GM12864 (cell line): ENCODE measurements around the gene CRYBB1.

Experiments
- DNase-seq: peaks from one replicate; pipeline ENCODE4 v3.0.0-alpha.2; 2011; ENCODE audit warnings: low read depth
- H3K4me3 ChIP-seq: 2 replicates; pipeline ENCODE4 v1.5.1; 2011; ENCODE audit warnings: mild to moderate bottlenecking, low read depth, low read length, control low read depth
- TF ChIP-seq, protein P1 (sequence below): IDR thresholded peaks from 2 replicates; pipeline ENCODE4 v1.5.1; 2011; ENCODE audit warnings: low read depth, mild to moderate bottlenecking, moderate library complexity, low read length, control low read depth, inconsistent platforms; ENCODE audit errors: missing control alignments

CRYBB1 gene

DNA sequence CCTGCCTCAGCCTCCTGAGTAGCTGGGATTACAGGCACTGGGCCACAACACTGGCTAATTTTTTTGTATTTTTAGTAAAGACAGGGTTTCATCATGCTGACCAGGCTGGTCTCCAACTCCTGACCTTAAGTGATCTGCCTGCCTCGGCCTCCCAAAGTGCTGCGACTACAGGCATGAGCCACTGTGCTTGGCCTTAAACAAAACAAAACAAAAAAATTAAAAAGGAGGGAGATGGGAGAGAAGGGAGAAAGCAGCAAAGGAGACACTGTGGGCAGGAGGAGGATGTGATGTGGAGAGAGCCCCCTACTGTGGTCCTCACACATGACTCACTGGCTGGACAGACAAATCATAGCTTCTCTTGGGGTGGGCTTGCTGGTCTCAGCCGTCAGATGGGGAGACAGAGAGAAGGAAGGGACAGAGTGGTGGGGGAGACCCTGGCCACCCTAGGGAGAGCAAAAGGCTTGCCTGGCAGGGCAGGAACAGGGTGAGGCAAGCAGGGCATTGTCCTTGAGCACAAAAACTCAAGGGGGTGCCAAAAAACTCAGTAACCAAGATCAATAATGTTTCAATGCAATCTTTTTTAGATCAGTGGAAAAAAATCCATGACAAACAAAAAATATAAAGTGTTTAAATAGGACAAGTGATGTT is 59.5 kb downstream of the CRYBB1 start:
- TF ChIP-seq, protein P1, sequence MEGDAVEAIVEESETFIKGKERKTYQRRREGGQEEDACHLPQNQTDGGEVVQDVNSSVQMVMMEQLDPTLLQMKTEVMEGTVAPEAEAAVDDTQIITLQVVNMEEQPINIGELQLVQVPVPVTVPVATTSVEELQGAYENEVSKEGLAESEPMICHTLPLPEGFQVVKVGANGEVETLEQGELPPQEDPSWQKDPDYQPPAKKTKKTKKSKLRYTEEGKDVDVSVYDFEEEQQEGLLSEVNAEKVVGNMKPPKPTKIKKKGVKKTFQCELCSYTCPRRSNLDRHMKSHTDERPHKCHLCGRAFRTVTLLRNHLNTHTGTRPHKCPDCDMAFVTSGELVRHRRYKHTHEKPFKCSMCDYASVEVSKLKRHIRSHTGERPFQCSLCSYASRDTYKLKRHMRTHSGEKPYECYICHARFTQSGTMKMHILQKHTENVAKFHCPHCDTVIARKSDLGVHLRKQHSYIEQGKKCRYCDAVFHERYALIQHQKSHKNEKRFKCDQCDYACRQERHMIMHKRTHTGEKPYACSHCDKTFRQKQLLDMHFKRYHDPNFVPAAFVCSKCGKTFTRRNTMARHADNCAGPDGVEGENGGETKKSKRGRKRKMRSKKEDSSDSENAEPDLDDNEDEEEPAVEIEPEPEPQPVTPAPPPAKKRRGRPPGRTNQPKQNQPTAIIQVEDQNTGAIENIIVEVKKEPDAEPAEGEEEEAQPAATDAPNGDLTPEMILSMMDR, result no peak
- no peak for DNase-seq
- H3K4me3 ChIP-seq, result no peak overlapping the region

DNA sequence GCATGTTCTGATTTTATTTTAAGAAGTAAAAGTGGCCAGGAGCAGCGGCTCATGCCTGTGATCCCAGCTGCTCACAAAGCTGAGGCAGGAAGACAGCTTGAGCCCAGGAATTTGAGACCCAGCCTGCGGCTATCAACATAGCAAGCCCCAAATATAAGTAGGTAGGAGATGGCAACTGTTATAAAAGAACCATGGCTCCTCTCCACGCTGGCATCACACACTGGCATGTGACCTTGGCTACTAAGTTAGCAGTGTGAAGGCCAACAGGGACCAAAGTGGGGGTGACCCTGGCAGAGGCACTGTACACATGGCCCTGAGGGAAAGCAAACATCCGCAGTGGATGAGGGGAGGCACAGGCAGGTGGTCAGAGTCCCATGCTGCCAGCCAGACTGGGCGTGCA is 60.9 kb downstream of the CRYBB1 start:
- TF ChIP-seq, protein P1, result no peak
- no peak for DNase-seq
- no peak overlapping the region for H3K4me3 ChIP-seq

DNA sequence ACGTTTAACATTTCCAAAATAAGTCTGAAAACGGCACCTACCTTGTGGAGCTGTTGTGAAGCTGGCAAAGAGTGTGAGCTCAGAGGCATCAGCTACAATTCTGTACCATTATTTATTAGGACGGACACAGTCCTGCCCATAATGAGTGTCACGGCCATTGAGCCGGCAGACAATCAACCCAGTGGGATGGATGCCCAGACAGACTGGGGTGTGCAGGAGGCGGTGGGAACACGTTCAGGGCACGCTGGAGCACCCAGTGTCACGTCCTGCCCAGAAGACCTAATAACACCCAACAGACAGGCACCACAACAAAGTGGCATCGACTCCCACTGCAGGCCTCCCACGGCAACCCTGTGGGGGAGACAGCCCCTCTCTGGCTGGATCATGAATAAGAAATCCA is 62.3 kb downstream of the CRYBB1 start:
- no peak for DNase-seq
- TF ChIP-seq, protein P1, result no peak
- no peak overlapping the region for H3K4me3 ChIP-seq

DNA sequence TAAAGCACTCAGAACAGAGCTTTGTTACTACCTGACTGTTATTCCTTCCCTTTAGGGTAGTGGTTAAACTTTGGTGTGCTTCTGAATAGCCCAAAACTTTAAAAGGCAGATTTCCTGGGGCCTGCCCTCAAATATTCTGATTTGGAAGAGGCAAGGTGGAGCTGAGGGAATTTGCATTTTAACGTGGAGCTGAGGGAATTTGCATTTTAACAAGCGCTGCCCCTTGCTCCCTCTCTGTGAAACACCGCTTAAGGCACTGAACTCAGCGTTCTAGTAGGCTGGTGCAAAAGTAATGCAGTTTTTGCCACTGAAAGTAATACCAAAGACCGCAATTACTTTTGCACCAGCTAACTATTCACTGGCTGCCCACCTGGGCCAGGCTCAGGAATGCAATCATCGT is 62.9 kb downstream of the CRYBB1 start:
- TF ChIP-seq, protein P1, result no peak
- no peak for DNase-seq
- H3K4me3 ChIP-seq, result no peak overlapping the region

DNA sequence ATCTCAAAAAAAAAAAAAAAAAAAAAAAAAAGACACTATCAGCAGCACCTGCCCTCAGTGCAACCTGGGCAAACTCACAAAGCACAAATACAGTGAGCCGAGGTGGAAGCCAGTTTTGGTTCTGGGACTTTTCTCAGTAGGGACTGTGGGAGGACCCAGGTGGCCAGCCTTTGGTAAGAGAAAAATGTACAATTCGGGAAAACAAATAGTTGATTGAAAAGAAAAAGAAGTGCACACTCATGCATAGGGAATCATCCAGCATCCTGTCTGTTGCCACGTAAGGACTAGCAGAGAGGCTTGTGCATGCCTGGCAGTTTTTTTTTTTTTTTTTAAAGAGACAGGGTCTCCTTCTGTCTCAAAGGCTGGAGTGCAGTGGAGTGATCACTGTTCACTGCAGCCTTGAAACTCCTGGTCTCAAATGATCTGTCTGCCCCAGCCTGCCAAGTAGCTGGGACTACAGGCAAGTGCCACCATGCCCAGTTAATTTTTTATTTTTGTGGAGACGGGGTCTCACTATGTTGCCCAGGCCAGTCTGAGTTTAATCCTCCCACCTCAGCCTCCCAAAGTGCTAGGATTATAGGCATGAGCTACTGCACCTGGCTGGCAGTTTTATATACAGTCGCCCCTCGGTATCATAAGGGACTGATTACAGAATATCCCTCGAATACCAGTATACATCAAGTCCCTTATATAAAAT is 64.6 kb downstream of the CRYBB1 start:
- no peak for DNase-seq
- no peak overlapping the region for H3K4me3 ChIP-seq
- TF ChIP-seq, protein P1, result no peak

DNA sequence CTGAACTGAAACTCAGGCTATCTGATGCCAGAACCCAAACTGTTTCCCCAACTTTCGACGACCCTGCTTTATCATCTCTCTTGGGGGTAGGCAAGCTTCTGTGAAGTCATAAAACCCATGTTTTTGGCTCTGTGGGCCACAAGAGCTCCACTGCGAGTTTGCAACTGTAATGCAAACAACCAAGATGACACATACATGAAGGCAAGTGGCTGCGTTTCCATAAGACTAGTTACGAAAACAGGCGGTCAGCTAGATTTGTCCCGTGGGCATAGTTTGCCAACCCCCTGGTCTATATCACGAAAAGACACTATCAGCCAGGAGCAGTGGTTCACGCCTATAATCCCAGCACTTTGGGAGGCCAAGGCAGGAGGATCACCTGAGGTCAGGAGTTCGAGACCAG is 65.4 kb downstream of the CRYBB1 start:
- no peak overlapping the region for H3K4me3 ChIP-seq
- DNase-seq, result no peak

More for the DNA sequence above, 65.4 kb downstream of the CRYBB1 start:
- TF ChIP-seq, protein P1, result no peak
